HG03342 (cell line): Measurements from ENCODE around the gene RET.

Source experiments
- ATAC-seq: cut with Tn5 transposase; IDR thresholded peaks from one replicate; pipeline ENCODE4 v1.9.1; 2021; ENCODE audit warnings: mild to moderate bottlenecking, moderate library complexity; ENCODE audit not compliant: unreplicated experiment

RET gene

DNA sequence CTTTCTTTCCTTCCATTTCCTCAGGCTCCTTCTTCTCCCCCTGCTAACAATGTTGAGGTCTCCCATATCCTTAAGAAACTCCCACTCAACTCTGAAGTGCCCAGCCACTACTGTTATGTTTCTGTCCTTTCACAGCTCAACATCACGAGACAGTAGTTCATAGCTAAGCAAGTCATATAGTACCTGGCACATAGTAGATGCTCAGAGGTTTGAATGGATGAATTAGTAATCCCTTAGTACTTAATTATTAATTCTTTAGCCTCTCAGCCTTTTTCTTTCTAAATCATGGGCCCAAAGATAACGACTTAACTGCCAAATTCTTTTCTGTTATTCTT lies 84.0 kb downstream of the RET start:
- peak; percentile 85 for ATAC-seq

DNA sequence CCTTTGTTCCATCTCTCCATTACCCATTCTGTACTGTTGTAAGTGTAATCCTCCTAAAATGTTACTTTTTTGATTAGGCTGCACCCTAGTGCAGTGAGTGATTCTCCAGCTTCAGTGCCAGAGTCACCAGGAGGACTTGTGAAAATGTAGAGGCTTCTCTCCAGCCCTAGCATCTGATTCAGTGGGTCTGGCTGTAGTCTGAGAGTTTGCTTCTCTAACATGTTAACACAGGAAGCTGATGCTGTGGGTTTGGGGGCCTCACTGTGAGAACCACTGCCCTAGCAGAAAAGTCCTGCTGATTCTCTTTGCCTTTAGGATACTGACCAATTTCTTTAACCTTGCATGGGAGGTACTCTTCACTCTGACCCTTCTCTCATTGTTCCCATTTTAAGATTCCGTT lies 85.7 kb downstream of the RET start:
- ATAC-seq = no peak

DNA sequence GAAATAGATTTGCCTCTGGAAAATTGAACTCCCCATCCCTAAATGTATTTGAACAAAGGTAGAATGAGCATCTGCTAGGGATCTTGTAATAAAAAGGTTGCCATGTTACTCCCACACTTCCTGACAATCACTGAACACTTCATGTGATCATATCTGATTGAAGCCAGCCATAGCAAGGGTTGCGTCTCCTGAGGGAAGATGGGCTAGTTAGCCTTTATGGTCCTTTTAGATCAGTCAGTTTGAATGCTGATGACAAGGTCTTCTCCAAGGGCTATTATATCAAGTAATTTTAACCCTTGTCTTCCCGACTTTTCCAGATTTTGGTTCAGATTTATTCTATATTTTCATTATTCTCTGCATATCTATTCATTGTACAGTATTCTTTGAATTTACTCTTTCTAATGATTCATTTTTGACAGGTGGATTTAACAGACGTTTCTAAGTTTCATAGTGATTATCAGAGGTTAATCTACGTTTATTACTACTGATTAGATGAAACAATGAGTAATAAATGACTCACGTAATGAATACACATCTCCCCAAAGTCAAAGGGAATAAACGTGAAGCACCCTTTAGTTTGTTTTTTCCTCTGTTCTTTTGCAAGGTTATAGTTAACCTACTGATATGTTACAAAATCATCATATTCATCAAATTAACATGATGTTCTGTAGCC lies 89.5 kb downstream of the RET start:
- ATAC-seq = no peak

DNA sequence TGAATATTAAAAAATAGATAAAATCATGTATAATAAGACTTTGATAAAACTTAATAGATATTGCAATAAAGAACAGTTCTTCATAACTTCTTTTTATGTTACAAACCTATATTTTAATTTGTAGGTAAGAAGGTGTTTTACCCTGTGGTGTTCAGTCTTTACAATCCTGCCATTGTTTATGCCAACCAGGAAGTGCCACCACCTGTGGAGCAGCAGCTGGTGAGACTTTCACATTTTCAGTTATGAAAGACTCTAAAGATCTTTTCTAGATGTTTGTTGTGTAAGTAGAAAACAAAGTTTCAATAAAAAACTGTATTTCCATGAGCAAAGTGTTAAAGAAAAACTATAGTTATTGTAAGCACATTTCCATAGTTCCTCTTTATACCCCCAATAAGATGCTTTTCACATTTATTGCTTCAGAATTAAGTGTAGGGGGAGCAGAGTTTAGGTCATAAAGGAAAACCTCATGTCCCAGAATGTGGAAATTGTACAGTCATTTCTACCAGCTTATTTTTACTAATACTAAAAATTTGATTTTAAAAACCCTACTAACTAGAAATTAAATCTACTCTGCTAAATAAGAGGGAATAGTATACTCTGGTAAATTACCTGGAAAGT lies 90.1 kb downstream of the RET start:
- ATAC-seq = peak; percentile 65

DNA sequence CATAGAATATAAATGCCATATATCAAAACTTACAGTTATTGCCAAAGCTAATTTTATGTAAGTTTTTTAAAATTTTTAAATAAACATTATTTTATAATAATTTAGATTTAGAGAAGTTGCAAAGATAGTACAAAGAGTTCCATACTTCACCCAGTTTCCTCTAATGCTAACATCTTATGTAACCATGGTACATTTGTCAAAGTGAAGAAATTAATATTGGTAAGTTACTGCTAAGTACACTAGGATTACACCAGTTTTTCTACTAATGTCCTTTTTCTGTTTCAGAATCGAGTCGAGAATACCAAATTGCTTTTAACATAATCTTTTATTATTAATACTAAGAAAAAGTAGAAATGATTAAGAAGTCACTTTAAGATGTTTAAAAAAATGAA lies 90.6 kb downstream of the RET start:
- no peak for ATAC-seq

DNA sequence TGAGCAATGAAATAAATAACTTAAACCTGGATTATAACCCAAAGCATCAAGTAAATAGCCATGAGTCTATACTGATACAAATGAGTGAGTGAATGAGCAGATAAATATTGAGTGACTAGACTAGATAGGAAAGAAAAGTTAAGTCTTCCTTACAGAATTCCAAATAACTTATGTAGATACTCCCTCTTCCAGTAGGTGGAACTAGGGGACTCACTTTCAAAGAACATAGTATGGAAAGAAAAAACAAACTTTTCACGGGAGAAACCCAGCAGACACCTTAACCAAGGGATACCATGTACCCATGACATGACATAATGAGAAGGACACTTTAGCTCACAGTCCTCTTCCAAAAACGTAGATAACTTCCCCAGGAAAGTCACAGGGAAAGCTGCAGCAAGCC lies 93.6 kb downstream of the RET start:
- no peak for ATAC-seq

DNA sequence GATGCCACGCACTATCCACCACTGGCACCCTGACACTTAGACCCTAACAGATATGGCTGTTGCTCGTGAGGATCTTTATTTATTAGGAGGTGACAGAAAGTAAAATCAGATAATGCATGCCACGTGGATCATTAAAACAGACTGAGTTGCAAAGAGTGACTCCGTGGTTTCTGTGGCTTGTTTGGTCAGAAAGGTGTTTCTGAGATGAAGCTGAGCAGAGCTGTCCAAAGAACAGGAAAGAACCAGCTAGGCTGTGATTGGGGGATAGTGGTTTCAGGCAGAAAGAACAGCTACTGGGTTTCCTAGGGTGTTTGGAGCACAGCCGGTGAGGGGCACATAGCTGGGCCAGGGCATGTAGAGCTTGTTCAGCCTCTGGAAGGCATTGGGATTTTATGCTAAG lies 95.8 kb downstream of the RET start:
- no peak for ATAC-seq

DNA sequence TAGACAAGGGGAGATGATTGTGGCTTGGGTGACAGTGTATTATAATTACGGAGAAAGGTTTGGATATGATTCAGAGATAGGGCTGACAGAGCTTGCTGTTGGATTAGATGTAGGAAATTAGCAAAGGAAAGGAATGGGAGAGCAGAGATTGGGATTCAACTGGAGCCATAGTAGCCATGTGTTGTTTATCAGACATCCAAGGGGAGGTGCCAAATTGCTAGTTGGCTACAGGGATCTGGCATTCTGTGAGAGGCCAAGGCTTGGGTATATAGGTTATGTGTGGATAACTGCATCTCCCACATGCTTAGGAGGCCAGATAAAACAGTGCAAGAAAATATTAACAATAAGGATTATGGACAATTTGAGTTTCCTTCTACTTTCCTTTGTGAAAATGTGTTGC lies 96.3 kb downstream of the RET start:
- ATAC-seq = no peak

DNA sequence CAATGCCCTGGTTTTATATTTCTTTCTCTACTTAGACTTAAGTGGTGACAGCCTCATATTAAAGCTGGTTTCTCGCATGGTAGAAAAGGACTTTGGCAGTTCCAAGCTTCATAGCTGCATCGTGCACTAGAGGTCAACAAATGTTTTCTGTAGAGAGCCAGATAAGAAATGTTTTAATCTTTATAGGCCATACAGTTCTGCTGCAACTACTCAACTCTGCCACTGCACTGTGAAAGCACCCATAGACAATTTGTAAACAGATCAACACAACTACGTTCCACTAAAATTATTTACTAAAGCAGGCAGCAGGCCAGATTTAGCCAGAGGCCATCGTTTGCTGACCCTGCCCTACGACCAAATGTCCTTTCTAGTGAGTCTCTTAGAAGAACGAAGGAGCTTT lies 98.1 kb downstream of the RET start:
- no peak for ATAC-seq

DNA sequence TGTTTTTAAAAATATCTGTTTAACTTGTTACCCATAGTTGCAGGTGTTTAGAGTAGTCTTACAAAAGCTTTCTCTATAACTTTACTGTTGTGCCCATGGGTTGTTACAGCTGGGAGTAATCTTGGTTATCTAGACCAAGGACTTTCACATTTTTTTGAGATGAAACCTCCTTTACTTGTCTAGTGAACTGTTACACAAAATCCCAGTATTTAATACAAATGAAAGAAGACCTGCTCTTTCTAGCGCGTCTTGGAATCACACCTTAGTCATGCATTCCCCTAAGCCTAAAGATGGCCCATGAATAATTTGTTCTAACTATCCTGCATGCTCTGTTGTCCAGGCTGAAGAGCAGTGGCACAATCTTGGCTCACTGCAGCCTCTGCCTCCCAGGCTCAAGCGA lies 99.4 kb downstream of the RET start:
- no peak for ATAC-seq

DNA sequence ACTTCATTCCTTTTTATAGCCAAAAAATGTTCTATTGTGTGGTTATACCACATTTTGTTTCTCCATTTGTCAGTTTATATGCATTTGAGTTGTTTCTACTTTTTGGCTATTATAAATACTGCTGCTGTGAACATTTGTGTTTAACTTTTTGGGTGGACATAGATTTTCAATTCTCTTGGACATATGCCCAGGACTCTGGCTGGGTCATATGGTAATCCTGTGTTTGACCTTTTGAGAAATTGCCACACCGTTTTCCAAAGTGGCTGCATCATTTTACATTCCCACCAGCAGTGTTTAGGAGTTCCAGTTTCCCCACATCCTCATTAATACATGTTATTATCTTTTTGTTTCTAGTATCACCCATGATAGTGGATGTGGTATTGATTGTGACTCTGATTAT lies 100.7 kb downstream of the RET start:
- ATAC-seq = no peak
